GM06990 (cell line): ENCODE measurements around the gene GPRIN2.
A peak's percentile ranks its signal among the peaks of the same experiment; 100 is the strongest.

Experiments
- DNase-seq: peaks from one replicate; pipeline ENCODE4 v3.0.0-alpha.2; 2011; ENCODE audit not compliant: insufficient read length; ENCODE audit errors: extremely low read depth
- H3K27me3 ChIP-seq: replicated peaks from 2 replicates; pipeline ENCODE4 v1.6.0; 2011; ENCODE audit warnings: low read length; ENCODE audit not compliant: control insufficient read depth, insufficient read depth
- H3K36me3 ChIP-seq: 2 replicates; pipeline ENCODE4 v1.5.1; 2011; ENCODE audit warnings: low read length; ENCODE audit not compliant: control insufficient read depth, insufficient read depth
- H3K4me3 ChIP-seq: replicated peaks from 2 replicates; pipeline ENCODE4 v1.5.1; 2011; ENCODE audit warnings: low read depth, mild to moderate bottlenecking, control low read depth, low read length
- TF ChIP-seq, protein P1 (sequence below): IDR thresholded peaks from 2 replicates; pipeline ENCODE4 v1.5.1; 2011; ENCODE audit warnings: low read length, control low read depth, mild to moderate bottlenecking, inconsistent platforms; ENCODE audit not compliant: insufficient read depth, poor library complexity, severe bottlenecking

GPRIN2 gene

DNA sequence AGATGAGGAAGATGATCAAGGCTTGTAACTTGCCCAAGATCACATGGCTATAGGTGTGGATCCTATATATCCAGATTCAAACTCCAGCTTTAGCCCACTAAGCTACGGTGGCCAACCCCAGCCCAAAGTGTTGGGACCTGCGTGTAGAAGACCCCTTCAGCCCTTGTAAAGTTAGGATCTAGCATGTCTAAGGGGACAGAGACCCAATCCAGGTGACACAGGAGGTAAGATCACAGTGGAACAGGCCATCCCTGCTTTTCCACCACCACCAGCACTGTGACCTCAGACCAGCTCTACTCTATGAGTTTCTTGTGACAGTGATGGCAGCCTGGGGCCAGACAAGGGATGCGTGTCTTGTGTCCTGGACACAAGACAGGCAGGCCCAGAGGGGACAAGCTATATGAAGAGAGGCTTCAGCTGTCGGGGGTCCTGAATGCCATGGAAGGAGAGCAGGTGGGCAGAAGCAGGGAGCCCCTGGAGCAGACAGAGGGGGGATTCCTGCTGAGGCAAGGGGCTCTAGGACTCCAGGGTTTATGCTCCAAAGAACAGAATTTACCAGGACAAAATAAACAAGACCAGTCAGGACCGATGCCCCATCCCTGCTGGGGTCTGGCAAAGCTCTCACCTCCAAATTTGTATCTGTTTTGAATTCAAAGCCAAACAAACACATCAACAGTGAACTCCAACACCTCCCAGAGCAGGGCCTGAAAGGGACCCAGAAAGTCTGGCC lies 10.4 kb downstream of the GPRIN2 start:
- Histone ChIP-seq H3K36me3 (no peaks in the 10 kb centered on the region), H3K27me3 (no peaks in the 10 kb centered on the region; the same call in 1 of the 2 replicates), H3K4me3 (no peak overlapping the region)
- no peak for DNase-seq
- TF ChIP-seq, protein P1, sequence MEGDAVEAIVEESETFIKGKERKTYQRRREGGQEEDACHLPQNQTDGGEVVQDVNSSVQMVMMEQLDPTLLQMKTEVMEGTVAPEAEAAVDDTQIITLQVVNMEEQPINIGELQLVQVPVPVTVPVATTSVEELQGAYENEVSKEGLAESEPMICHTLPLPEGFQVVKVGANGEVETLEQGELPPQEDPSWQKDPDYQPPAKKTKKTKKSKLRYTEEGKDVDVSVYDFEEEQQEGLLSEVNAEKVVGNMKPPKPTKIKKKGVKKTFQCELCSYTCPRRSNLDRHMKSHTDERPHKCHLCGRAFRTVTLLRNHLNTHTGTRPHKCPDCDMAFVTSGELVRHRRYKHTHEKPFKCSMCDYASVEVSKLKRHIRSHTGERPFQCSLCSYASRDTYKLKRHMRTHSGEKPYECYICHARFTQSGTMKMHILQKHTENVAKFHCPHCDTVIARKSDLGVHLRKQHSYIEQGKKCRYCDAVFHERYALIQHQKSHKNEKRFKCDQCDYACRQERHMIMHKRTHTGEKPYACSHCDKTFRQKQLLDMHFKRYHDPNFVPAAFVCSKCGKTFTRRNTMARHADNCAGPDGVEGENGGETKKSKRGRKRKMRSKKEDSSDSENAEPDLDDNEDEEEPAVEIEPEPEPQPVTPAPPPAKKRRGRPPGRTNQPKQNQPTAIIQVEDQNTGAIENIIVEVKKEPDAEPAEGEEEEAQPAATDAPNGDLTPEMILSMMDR, result no peak

GRCh38 chr10:46544989-46545791 lies 11.3 kb downstream of the GPRIN2 start:
- no peak overlapping the region for H3K4me3 ChIP-seq
- H3K36me3 ChIP-seq, result no peaks in the 10 kb centered on the region
- no peak for DNase-seq
- H3K27me3 ChIP-seq, result peaks cover 2% of the 10 kb centered on the region; the same call in 1 of the 2 replicates
- TF ChIP-seq, protein P1, result peak; percentile 64

DNA sequence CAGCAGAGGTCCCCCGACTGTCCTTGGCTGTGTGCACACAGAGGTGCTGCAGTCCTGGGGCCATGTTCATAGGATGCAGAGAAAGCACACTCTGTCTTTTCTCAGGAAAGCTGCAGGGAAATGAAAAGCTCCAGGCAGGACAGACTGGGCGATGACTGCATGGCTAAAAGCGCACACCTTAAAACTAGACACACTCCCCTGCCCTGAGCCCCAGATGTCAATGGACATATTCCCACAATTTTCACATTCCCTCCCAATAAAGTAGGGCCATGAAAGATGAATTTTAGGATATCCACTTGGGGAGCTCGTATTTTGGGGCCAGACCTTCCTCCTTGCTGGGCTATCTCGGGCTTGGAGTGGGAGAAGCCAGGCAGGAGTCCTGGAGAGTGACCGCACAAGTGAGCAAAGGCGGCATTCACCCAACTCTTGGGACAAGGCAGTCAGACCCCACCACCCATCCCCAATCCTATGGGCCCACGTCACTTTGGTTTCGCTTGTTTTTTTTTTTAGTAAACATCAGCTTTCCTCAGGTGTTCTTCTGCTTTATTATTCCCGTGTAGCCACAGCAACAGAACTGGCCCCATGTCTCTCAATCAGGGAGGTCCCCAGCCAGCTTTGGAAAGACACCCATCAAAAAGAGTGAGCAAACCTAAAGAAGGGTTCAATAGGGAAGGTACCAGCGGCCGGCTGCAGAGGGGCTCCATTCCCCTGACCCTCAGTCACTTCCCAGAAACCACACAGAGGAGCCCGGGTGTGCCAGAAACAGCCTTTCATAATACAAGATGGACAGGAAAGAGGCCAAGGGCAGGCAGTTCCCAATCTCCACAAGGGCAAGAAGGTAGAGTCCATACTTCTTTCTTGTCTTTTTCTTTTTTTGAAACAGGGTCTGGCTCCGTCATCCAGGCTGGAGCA lies 12.7 kb downstream of the GPRIN2 start:
- no peak for DNase-seq
- TF ChIP-seq, protein P1, result no peak
- H3K36me3 ChIP-seq, result no peaks in the 10 kb centered on the region

GRCh38 chr10:46542567-46543465 lies 13.6 kb downstream of the GPRIN2 start:
- Histone ChIP-seq H3K4me3 (no peak overlapping the region), H3K36me3 (no peaks in the 10 kb centered on the region), H3K27me3 (peaks cover 2% of the 10 kb centered on the region; the same call in 1 of the 2 replicates)
- no peak for DNase-seq
- TF ChIP-seq, protein P1, result no peak

More for the DNA sequence above, 12.7 kb downstream of the GPRIN2 start:
- Histone ChIP-seq H3K27me3 (peaks cover 2% of the 10 kb centered on the region; the same call in 1 of the 2 replicates), H3K4me3 (no peak overlapping the region)
